ENCODE measurements around the gene FTCD. TPM values are rescaled to one million over a fixed set of nuclear protein-coding genes. Genes with fewer than 3 reads are reported as not detected.

The FTCD gene
- total RNA-seq, 1 experiment from 2014 or later, result 0.21 TPM

DNA sequence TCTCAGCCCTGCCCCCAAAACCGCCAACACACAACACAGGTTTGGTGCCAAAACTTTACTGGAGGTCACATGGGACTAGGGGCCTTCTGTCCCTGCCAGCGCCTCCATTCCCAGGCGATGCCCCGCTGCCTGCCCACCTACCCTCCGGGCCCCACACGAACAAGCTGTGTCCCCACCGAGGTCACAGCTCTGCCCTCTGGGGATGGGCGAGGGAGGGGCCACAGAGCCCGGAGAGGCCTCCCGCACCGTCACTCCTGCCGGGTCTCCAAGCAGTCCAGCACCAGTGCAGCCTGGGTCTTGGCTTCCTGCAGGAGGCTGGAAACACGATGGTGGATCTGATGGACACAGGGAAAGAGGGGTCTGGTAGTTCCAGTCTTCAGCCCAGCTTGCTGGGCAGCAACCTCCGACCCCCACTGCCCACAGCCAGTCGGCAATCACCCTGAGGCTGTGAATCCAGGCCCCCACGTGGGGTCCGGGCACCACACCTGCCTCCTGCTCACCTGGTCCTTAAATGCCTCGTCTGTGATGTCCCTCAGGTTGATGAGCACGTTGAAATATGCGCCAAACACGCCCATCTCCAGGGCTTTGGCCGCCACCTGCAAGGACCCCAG lies 18.5 kb downstream of the FTCD start:
- no peak for DNase-seq (ENCODE audit: low read depth, low spot score)
- Histone ChIP-seq H3K9me3 (ENCODE audit: control insufficient read depth, insufficient read depth, low read depth, low read length) (no peaks in the 10 kb centered on the region), H3K4me1 (ENCODE audit: control insufficient read depth, insufficient read depth, low read length) (no peaks in the 10 kb centered on the region), H3K36me3 (ENCODE audit: control insufficient read depth, insufficient read depth, low read length) (no peaks in the 10 kb centered on the region), H3K27me3 (ENCODE audit: control insufficient read depth, insufficient read depth, low read length) (no peaks in the 10 kb centered on the region), H3K4me3 (ENCODE audit: low read depth in 2 of 2, low read length in 2 of 2) (no peak overlapping the region), H3K27ac (ENCODE audit: low read length) (no peak overlapping the region)
- ATAC-seq, result no peak
- in situ Hi-C loops (cut with HindIII; ENCODE audit: low pct_unique_long_range_greater_than_20kb, low sequenced_read_pairs), result no loop called here
- BruUV-seq (replicated peaks), result no TSS peak
- ChIA-PET POLR2A (no interaction called here), CTCF (no interaction called here)
- no peak for TF ChIP-seq POLR2AphosphoS5 (IDR thresholded peaks at IDR 0.05; ENCODE audit: low read depth, low read length)
- TF ChIP-seq TCF7L2 (IDR thresholded peaks at IDR 0.05; ENCODE audit: low read depth, low read length), result no peak
- TF ChIP-seq, protein P1, sequence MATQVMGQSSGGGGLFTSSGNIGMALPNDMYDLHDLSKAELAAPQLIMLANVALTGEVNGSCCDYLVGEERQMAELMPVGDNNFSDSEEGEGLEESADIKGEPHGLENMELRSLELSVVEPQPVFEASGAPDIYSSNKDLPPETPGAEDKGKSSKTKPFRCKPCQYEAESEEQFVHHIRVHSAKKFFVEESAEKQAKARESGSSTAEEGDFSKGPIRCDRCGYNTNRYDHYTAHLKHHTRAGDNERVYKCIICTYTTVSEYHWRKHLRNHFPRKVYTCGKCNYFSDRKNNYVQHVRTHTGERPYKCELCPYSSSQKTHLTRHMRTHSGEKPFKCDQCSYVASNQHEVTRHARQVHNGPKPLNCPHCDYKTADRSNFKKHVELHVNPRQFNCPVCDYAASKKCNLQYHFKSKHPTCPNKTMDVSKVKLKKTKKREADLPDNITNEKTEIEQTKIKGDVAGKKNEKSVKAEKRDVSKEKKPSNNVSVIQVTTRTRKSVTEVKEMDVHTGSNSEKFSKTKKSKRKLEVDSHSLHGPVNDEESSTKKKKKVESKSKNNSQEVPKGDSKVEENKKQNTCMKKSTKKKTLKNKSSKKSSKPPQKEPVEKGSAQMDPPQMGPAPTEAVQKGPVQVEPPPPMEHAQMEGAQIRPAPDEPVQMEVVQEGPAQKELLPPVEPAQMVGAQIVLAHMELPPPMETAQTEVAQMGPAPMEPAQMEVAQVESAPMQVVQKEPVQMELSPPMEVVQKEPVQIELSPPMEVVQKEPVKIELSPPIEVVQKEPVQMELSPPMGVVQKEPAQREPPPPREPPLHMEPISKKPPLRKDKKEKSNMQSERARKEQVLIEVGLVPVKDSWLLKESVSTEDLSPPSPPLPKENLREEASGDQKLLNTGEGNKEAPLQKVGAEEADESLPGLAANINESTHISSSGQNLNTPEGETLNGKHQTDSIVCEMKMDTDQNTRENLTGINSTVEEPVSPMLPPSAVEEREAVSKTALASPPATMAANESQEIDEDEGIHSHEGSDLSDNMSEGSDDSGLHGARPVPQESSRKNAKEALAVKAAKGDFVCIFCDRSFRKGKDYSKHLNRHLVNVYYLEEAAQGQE (IDR thresholded peaks at IDR 0.05; ENCODE audit: insufficient read depth in 1 of 2, low read depth in 2 of 2, low read length in 1 of 2), result no peak
- TF ChIP-seq, protein P2, sequence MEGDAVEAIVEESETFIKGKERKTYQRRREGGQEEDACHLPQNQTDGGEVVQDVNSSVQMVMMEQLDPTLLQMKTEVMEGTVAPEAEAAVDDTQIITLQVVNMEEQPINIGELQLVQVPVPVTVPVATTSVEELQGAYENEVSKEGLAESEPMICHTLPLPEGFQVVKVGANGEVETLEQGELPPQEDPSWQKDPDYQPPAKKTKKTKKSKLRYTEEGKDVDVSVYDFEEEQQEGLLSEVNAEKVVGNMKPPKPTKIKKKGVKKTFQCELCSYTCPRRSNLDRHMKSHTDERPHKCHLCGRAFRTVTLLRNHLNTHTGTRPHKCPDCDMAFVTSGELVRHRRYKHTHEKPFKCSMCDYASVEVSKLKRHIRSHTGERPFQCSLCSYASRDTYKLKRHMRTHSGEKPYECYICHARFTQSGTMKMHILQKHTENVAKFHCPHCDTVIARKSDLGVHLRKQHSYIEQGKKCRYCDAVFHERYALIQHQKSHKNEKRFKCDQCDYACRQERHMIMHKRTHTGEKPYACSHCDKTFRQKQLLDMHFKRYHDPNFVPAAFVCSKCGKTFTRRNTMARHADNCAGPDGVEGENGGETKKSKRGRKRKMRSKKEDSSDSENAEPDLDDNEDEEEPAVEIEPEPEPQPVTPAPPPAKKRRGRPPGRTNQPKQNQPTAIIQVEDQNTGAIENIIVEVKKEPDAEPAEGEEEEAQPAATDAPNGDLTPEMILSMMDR (IDR thresholded peaks at IDR 0.05), result no peak
- TF ChIP-seq SIN3A (IDR thresholded peaks at IDR 0.05; ENCODE audit: borderline replicate concordance, insufficient read depth, low read depth, low read length), result no peak
- intact Hi-C loops (cut with micrococcal nuclease; ENCODE audit: unreplicated experiment), result no loop called here

DNA sequence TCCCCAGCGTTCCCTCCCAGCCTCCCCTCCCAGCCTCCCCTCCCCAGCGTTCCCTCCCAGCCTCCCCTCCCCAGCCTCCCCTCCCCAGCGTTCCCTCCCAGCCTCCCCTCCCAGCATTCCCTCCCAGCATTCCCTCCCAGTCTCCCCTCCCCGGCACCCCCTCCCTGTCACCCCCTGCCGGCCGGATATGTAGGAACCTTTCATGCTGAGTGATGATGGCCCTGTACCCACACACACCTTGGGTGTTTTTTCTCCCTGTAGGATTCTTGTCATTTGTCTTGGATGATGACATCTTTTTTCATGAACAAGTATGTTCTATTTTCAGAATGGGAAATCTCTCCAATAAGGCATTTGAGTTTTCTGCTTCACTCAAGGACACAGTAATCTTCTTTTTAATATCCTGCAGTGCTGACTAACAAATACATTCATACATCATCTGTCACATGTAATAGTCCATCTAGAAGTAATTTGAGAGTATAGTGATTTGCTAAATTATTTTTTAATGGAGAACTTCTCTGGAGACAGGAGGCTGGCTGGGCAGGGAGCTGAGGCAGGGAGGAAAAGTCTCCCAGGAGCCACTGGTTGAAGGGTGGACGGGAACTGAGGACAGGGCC lies 19.5 kb downstream of the FTCD start:
- Histone ChIP-seq H3K4me3 (ENCODE audit: low read depth in 2 of 2, low read length in 2 of 2) (no peak overlapping the region), H3K9me3 (ENCODE audit: control insufficient read depth, insufficient read depth, low read depth, low read length) (no peaks in the 10 kb centered on the region), H3K36me3 (ENCODE audit: control insufficient read depth, insufficient read depth, low read length) (no peaks in the 10 kb centered on the region), H3K27ac (ENCODE audit: low read length) (no peak overlapping the region), H3K4me1 (ENCODE audit: control insufficient read depth, insufficient read depth, low read length) (no peaks in the 10 kb centered on the region), H3K27me3 (ENCODE audit: control insufficient read depth, insufficient read depth, low read length) (no peaks in the 10 kb centered on the region)
- no peak for DNase-seq (ENCODE audit: low read depth, low spot score)
- POLR2A ChIA-PET, result no interaction called here
- in situ Hi-C loops (cut with HindIII; ENCODE audit: low pct_unique_long_range_greater_than_20kb, low sequenced_read_pairs), result no loop called here
- no peak for TF ChIP-seq POLR2AphosphoS5 (IDR thresholded peaks at IDR 0.05; ENCODE audit: low read depth, low read length)
- TF ChIP-seq, protein P1 (IDR thresholded peaks at IDR 0.05; ENCODE audit: insufficient read depth in 1 of 2, low read depth in 2 of 2, low read length in 1 of 2), result no peak
- TF ChIP-seq TCF7L2 (IDR thresholded peaks at IDR 0.05; ENCODE audit: low read depth, low read length), result no peak
- TF ChIP-seq SIN3A (IDR thresholded peaks at IDR 0.05; ENCODE audit: borderline replicate concordance, insufficient read depth, low read depth, low read length), result no peak
- TF ChIP-seq, protein P2 (IDR thresholded peaks at IDR 0.05), result no peak
- intact Hi-C loops (cut with micrococcal nuclease; ENCODE audit: unreplicated experiment), result no loop called here
- CTCF ChIA-PET, result no interaction called here
- no peak for ATAC-seq
- BruUV-seq (replicated peaks), result no TSS peak

Data from Panc1 (cell line).